GM12878 (cell line): ENCODE measurements around the gene TNFAIP3. TPM values are rescaled to one million over a fixed set of nuclear protein-coding genes. Genes with fewer than 3 reads are reported as not detected.

Experiments used
- ATAC-seq: fragments of 200-7000 bp; cut with Tn5 transposase; 3 replicates; pipeline ENCODE4 v1.9.1; 2020; ENCODE audit warnings: mild to moderate bottlenecking, moderate library complexity
- BruUV-seq: library from RNA; stranded (reverse); fragments of 400-500 nt; replicated peaks from 2 replicates; lab custom pipeline; 2021; lab: Mats Ljungman, UMichigan
- CTCF ChIA-PET: fragments of 300-600 bp; sonication (Branson Sonifier 250); formaldehyde crosslinking; extraction: SDS; loops from one replicate; lab custom pipeline; 2021; ENCODE audit warnings: inconsistent platforms; lab: Yijun Ruan, JAX
- POLR2A ChIA-PET: fragments of 350-600 bp; formaldehyde crosslinking; extraction: SDS; loops from one replicate; lab custom pipeline; 2021; ENCODE audit warnings: inconsistent platforms; lab: Charles Lee
- RAD21 ChIA-PET: fragments of 300-600 bp; sonication (Branson Sonifier 250); formaldehyde crosslinking; loops from one replicate; lab custom pipeline; 2023; ENCODE audit warnings: antibody characterized with exemption; ENCODE audit not compliant: unreplicated experiment; lab: Charles Lee
- SMC1A ChIA-PET: fragments of 300-600 bp; sonication (Branson Sonifier 250); formaldehyde crosslinking; loops from one replicate; lab custom pipeline; 2023; ENCODE audit not compliant: unreplicated experiment, uncharacterized antibody; lab: Charles Lee
- DNase-seq: peaks from one replicate; pipeline ENCODE4 v3.0.0-alpha.2; 2011; ENCODE audit warnings: low read depth, low spot score
- FAIRE-seq: peaks from 3 replicates; lab custom pipeline; 2011; peaks lifted over from hg19 to GRCh38; lab: Jason Lieb, UNC
- H2AFZ ChIP-seq: 2 replicates; pipeline ENCODE4 v1.6.0; 2011; ENCODE audit warnings: low read depth, low read length, control low read depth; ENCODE audit not compliant: control insufficient read depth
- H3K27ac ChIP-seq: 2 replicates; pipeline ENCODE4 v1.5.1; 2011; ENCODE audit warnings: control low read depth; ENCODE audit not compliant: control insufficient read depth, insufficient read depth
- H3K27me3 ChIP-seq, 2 experiments: replicated peaks in 1 of 2; 2 replicates each; pipeline versions ENCODE4 v1.6.0 to v1.6.1; 2011; ENCODE audit warnings: low read length in 1 of 2; ENCODE audit not compliant: control insufficient read depth in 2 of 2, insufficient read depth in 2 of 2
- H3K36me3 ChIP-seq, 2 experiments: 2 replicates each; pipeline ENCODE4 v1.5.1; 2011; ENCODE audit warnings: low read length in 1 of 2; ENCODE audit not compliant: control insufficient read depth in 2 of 2, insufficient read depth in 2 of 2
- H3K4me1 ChIP-seq: 2 replicates; pipeline ENCODE4 v1.6.1; 2011; ENCODE audit warnings: mild to moderate bottlenecking, low read length, moderate library complexity, mixed read lengths; ENCODE audit not compliant: control insufficient read depth, insufficient read depth
- H3K4me2 ChIP-seq: 2 replicates; pipeline ENCODE4 v1.6.0; 2011; ENCODE audit warnings: control low read depth; ENCODE audit not compliant: control insufficient read depth, insufficient read depth
- H3K4me3 ChIP-seq: fragments of 200-600 bp; sonication (generic); 2 replicates; pipeline ENCODE4 v1.5.1; 2016
- H3K79me2 ChIP-seq: 2 replicates; pipeline ENCODE4 v1.6.0; 2011; ENCODE audit warnings: low read length; ENCODE audit not compliant: control insufficient read depth, insufficient read depth
- H3K9ac ChIP-seq: 2 replicates; pipeline ENCODE4 v1.8.0; 2011; ENCODE audit warnings: low read length, control low read depth, mixed read lengths; ENCODE audit not compliant: control insufficient read depth, insufficient read depth
- H3K9me3 ChIP-seq: replicated peaks from 3 replicates; pipeline ENCODE4 v1.5.1; 2011; ENCODE audit warnings: mild to moderate bottlenecking, low read length; ENCODE audit not compliant: control insufficient read depth, insufficient read depth
- H4K20me1 ChIP-seq: 2 replicates; pipeline ENCODE4 v1.6.0; 2011; ENCODE audit not compliant: control insufficient read depth, insufficient read depth
- CHD4 ChIP-seq: fragments of 200-600 bp; sonication (generic); IDR thresholded peaks from 2 replicates; pipeline ENCODE4 v1.6.1; 2016; ENCODE audit warnings: mild to moderate bottlenecking
- CREM ChIP-seq: IDR thresholded peaks from 2 replicates; pipeline ENCODE4 v1.6.1; 2014; ENCODE audit warnings: antibody characterized with exemption, low read depth
- EP300 ChIP-seq, 2 experiments: fragments of 150-350 bp in 1 of 2; IDR thresholded peaks; 2 replicates each; pipeline ENCODE4 v1.6.1; 2011 to 2012; ENCODE audit warnings: low read depth in 2 of 2, low read length in 2 of 2, borderline replicate concordance in 1 of 2, improper control_type of control experiment in 1 of 2, inconsistent platforms in 1 of 2; ENCODE audit not compliant: control insufficient read depth in 1 of 2
- ETV6 ChIP-seq, 2 experiments: fragments of 450-650 bp in 1 of 2; IDR thresholded peaks in 1 of 2; conservative IDR thresholded peaks in 1 of 2; 2 replicates each; pipeline ENCODE4 v1.6.1; 2014; ENCODE audit warnings: antibody characterized with exemption in 1 of 2, borderline replicate concordance in 1 of 2, low read depth in 1 of 2, mild to moderate bottlenecking in 1 of 2, moderate library complexity in 1 of 2
- NBN ChIP-seq: fragments of 450-650 bp; IDR thresholded peaks from 2 replicates; pipeline ENCODE4 v1.6.1; 2016
- NFIC ChIP-seq: IDR thresholded peaks from 2 replicates; pipeline ENCODE4 v1.6.1; 2012; ENCODE audit warnings: low read depth, mild to moderate bottlenecking, inconsistent platforms, low read length, moderate library complexity
- NR2C2 ChIP-seq: IDR thresholded peaks from 2 replicates; pipeline ENCODE4 v1.6.1; 2011; ENCODE audit warnings: borderline replicate concordance, low read depth; ENCODE audit not compliant: control insufficient read depth, insufficient read length
- SMAD5 ChIP-seq: IDR thresholded peaks from 2 replicates; pipeline ENCODE4 v1.6.1; 2016; ENCODE audit warnings: antibody characterized with exemption, low read depth
- SMARCA5 ChIP-seq: fragments of 450-650 bp; IDR thresholded peaks from 2 replicates; pipeline ENCODE4 v1.6.1; 2017; ENCODE audit warnings: mild to moderate bottlenecking
- TCF12 ChIP-seq: IDR thresholded peaks from 2 replicates; pipeline ENCODE4 v1.6.1; 2011; ENCODE audit warnings: low read depth, mild to moderate bottlenecking, low read length
- ZNF24 ChIP-seq: fragments of 450-650 bp; IDR thresholded peaks from 2 replicates; pipeline ENCODE4 v1.6.1; 2017; ENCODE audit warnings: antibody characterized with exemption, mild to moderate bottlenecking
- WGBS: methylation state at CpG from one replicate; pipeline ENCODE4 v1.1.6; 2016; ENCODE audit warnings: low lambda C conversion rate; ENCODE audit not compliant: insufficient replicate concordance, insufficient coverage; ENCODE audit errors: missing lambda C conversion rate; 5-methylcytosine and 5-hydroxymethylcytosine counted together
- in situ Hi-C: fragments of 300-500 bp; cut with MboI; formaldehyde crosslinking; loops from 9 replicates; pipeline ENCODE4 v1.14.3; 2018; ENCODE audit warnings: mixed read lengths
- intact Hi-C: fragments of 100-400 bp; cut with micrococcal nuclease; formaldehyde crosslinking; loops from one replicate; pipeline ENCODE4 v1.14.2; 2022; ENCODE audit not compliant: unreplicated experiment
- polyA plus RNA-seq, 11 experiments: library from polyadenylated mRNA; depleted of rRNA in 4 of 11; unstranded in 6 of 11; stranded (reverse) in 5 of 11; fragments of >200 nt; fragmentation: Nextera tagmentation in 4 of 11; fragmentation: Illumina TruSeq in 1 of 11; extraction: Ambion mirVana in 4 of 11; extraction: Trizol in 1 of 11; gene quantifications; 1 replicate in 1 of 11; 2 replicates in 10 of 11; pipeline versions ENCODE4 v1.2.1 to v1.2.3, GENCODE V29; 2011 to 2016; ENCODE audit warnings: inconsistent platforms in 2 of 11, missing spikeins in 2 of 11, low read depth in 1 of 11
- total RNA-seq, 4 experiments: library from RNA; depleted of rRNA in 3 of 4; stranded (reverse); fragments of >200 nt in 3 of 4; fragmentation: Illumina TruSeq in 1 of 4; extraction: Trizol in 1 of 4; gene quantifications; 2 replicates each; pipeline versions ENCODE4 v1.2.1 to v1.2.3, GENCODE V29; 2013 to 2021
- TF ChIP-seq, protein P1 (sequence below): fragments of 450-650 bp; IDR thresholded peaks from 2 replicates; pipeline ENCODE4 v1.6.1; 2016; ENCODE audit warnings: mild to moderate bottlenecking
- TF ChIP-seq, protein P2 (sequence below): IDR thresholded peaks from 2 replicates; pipeline ENCODE4 v1.6.1; 2011; ENCODE audit warnings: low read depth, low read length, improper control_type of control experiment, borderline replicate concordance
- TF ChIP-seq, protein P3 (sequence below): fragments of 450-650 bp; formaldehyde crosslinking; IDR thresholded peaks from 2 replicates; pipeline ENCODE4 v1.4.0; 2020; ENCODE audit warnings: mild to moderate bottlenecking, moderate library complexity

The TNFAIP3 gene
- total and polyA plus RNA-seq, 10 of the 15 experiments (the other 5 are each of a cell fraction or from before 2014, with no cell fraction given): 18.0 to 350 (median 127) TPM

DNA sequence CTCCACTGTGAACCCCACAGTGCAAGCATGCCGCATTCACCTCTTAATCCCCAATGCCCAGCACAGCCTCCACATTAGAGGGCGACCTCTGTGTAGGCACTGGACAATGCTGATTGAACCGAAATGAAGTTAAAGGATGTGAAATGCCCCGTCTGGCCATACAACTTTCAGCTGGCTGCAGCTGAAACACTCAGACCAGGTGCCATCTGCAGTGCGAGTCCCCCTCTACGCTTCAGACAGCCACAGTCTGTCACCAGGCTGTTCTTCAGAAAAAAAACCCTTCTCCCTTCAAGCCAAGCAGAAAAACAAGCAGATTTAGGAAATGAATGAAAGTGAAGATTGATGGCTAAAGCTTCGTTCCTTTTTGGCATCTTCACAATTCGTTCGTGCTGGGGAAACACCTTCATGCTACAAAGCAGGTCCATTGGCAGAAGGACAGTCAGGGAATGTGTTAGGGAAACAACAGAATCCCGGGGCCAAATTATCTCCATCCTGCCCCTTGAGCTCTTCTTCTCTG, 44.7 kb downstream of the TNFAIP3 start (continued):
- TF ChIP-seq, protein P1, sequence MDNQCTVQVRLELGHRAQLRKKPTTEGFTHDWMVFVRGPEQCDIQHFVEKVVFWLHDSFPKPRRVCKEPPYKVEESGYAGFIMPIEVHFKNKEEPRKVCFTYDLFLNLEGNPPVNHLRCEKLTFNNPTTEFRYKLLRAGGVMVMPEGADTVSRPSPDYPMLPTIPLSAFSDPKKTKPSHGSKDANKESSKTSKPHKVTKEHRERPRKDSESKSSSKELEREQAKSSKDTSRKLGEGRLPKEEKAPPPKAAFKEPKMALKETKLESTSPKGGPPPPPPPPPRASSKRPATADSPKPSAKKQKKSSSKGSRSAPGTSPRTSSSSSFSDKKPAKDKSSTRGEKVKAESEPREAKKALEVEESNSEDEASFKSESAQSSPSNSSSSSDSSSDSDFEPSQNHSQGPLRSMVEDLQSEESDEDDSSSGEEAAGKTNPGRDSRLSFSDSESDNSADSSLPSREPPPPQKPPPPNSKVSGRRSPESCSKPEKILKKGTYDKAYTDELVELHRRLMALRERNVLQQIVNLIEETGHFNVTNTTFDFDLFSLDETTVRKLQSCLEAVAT: peak; percentile 64; the same call in 1 of the 2 replicates
- TF ChIP-seq ETV6 (conservative IDR thresholded peaks at IDR 0.05 in 1 of 2, IDR thresholded peaks at IDR 0.05 in 1 of 2; ENCODE audit: borderline replicate concordance in 1 of 2, low read depth in 1 of 2): no peak
- TF ChIP-seq CREM: no peak
- no peak for TF ChIP-seq SMAD5
- no peak for TF ChIP-seq NR2C2
- TF ChIP-seq, protein P2, sequence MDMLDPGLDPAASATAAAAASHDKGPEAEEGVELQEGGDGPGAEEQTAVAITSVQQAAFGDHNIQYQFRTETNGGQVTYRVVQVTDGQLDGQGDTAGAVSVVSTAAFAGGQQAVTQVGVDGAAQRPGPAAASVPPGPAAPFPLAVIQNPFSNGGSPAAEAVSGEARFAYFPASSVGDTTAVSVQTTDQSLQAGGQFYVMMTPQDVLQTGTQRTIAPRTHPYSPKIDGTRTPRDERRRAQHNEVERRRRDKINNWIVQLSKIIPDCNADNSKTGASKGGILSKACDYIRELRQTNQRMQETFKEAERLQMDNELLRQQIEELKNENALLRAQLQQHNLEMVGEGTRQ: no peak
- TF ChIP-seq, all 136 proteins: peak for 27

DNA sequence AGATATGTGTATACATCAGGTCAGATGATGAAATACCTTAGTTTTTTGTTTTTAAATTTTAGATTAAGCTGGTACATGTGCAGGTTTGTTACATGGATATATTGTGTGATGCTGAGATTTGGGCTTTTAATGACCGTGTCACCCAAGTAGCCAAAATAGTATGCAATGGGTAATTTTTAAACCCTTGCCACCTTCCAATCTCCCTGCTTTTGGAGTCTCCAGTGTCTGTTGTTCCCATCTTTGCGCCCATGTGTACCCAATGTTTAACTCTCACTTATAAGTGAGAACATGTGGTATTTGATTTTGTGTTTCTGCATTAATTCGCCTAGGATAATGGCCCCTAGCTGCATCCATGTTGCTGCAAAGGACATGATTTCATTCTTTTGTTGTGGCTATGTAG, 45.8 kb downstream of the TNFAIP3 start:
- ChIA-PET POLR2A (interaction anchor here (1.0 to 6.7 kb wide), 5 partner anchors 11 to 45 kb away, joined by 3 to 153 read pairs (median 28); partner anchors contain the start of gene TNFAIP3), CTCF (interaction anchor here (1.1 to 6.9 kb wide), 8 partner anchors 11 to 41 kb away, joined by 3 to 71 read pairs (median 14); no protein-coding TSS in a partner anchor), RAD21 (interaction anchor here (0.7 to 4.8 kb wide), 12 partner anchors 10 to 96 kb away, joined by 4 to 65 read pairs (median 13); partner anchors contain the start of gene TNFAIP3), SMC1A (interaction anchor here (0.7 to 8.9 kb wide), 9 partner anchors 12 to 254 kb away, joined by 3 to 126 read pairs (median 25); partner anchors contain the start of gene TNFAIP3)
- DNase-seq (no peak), ATAC-seq (no peak), FAIRE-seq (no peak)
- H3K9ac ChIP-seq: no peak overlapping the region
- intact Hi-C loops (no loop called here), in situ Hi-C loops (no loop called here)
- peaks cover 19% of the 10 kb centered on the region for H3K79me2 ChIP-seq
- H2AFZ ChIP-seq: no peak overlapping the region
- H3K27ac ChIP-seq: peak overlapping the region; percentile 95; the same call in 1 of the 2 replicates
- H3K36me3 ChIP-seq: no peaks in the 10 kb centered on the region
- H3K9me3 ChIP-seq: peaks cover 3% of the 10 kb centered on the region
- H3K4me2 ChIP-seq: no peak overlapping the region
- BruUV-seq: no TSS peak
- 92% methylated on average over 3 of the region's 3 CpGs for WGBS
- no peaks in the 10 kb centered on the region for H3K27me3 ChIP-seq
- peaks cover 47% of the 10 kb centered on the region for H3K4me1 ChIP-seq
- TF ChIP-seq CHD4: no peak
- TF ChIP-seq, protein P3, sequence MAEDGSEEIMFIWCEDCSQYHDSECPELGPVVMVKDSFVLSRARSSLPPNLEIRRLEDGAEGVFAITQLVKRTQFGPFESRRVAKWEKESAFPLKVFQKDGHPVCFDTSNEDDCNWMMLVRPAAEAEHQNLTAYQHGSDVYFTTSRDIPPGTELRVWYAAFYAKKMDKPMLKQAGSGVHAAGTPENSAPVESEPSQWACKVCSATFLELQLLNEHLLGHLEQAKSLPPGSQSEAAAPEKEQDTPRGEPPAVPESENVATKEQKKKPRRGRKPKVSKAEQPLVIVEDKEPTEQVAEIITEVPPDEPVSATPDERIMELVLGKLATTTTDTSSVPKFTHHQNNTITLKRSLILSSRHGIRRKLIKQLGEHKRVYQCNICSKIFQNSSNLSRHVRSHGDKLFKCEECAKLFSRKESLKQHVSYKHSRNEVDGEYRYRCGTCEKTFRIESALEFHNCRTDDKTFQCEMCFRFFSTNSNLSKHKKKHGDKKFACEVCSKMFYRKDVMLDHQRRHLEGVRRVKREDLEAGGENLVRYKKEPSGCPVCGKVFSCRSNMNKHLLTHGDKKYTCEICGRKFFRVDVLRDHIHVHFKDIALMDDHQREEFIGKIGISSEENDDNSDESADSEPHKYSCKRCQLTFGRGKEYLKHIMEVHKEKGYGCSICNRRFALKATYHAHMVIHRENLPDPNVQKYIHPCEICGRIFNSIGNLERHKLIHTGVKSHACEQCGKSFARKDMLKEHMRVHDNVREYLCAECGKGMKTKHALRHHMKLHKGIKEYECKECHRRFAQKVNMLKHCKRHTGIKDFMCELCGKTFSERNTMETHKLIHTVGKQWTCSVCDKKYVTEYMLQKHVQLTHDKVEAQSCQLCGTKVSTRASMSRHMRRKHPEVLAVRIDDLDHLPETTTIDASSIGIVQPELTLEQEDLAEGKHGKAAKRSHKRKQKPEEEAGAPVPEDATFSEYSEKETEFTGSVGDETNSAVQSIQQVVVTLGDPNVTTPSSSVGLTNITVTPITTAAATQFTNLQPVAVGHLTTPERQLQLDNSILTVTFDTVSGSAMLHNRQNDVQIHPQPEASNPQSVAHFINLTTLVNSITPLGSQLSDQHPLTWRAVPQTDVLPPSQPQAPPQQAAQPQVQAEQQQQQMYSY (CRISPR knock-in tag): no peak
- no peak for TF ChIP-seq TCF12
- no peak for TF ChIP-seq NBN
- TF ChIP-seq NFIC: no peak
- no peak for TF ChIP-seq SMARCA5
- TF ChIP-seq EP300 (IDR thresholded peaks at IDR 0.05; ENCODE audit: borderline replicate concordance in 1 of 2, control insufficient read depth in 1 of 2, low read depth in 2 of 2, low read length in 2 of 2): no peak
- TF ChIP-seq ZNF24: no peak
- H3K4me3 ChIP-seq: no peak overlapping the region
- no peaks in the 10 kb centered on the region for H4K20me1 ChIP-seq
